ENCODE measurements around the gene E2F4. TPM values are rescaled to one million over a fixed set of nuclear protein-coding genes. Genes with fewer than 3 reads are reported as not detected.
A peak's percentile ranks its signal among the peaks of the same experiment; 100 is the strongest.

Gene E2F4
- total and polyA plus RNA-seq, 2 donors = 28.0 to 65.0 TPM

GRCh38 chr16:67151431-67152097 is 40.4 kb upstream of the E2F4 start:
- Histone ChIP-seq H3K4me1 (ENCODE audit: insufficient read depth) (no peaks in the 10 kb centered on the region), H3K36me3 (ENCODE audit: insufficient read depth) (no peaks in the 10 kb centered on the region), H3K4me3 (ENCODE audit: low read depth, low read length) (peak overlapping the region; percentile 62), H3K27ac (ENCODE audit: low read depth) (peak overlapping the region; percentile 29)
- 49% methylated on average over 8 of the region's 8 CpGs for WGBS
- DNase-seq (ENCODE audit: extremely low spot score) = no peak

GRCh38 chr16:67154578-67155294 is 37.2 kb upstream of the E2F4 start:
- Histone ChIP-seq H3K27ac (ENCODE audit: low read depth) (no peak overlapping the region), H3K4me3 (ENCODE audit: low read depth, low read length) (no peak overlapping the region), H3K36me3 (ENCODE audit: insufficient read depth) (no peaks in the 10 kb centered on the region), H3K4me1 (ENCODE audit: insufficient read depth) (no peaks in the 10 kb centered on the region)
- no peak for DNase-seq (ENCODE audit: extremely low spot score)
- 27% methylated on average over 61 of the region's 61 CpGs for WGBS

GRCh38 chr16:67155295-67156142 is 36.4 kb upstream of the E2F4 start:
- no peak for DNase-seq (ENCODE audit: extremely low spot score)
- no peak overlapping the region for H3K4me3 ChIP-seq (ENCODE audit: low read depth, low read length)
- no peak overlapping the region for H3K27ac ChIP-seq (ENCODE audit: low read depth)
- no peaks in the 10 kb centered on the region for H3K4me1 ChIP-seq (ENCODE audit: insufficient read depth)
- H3K36me3 ChIP-seq (ENCODE audit: insufficient read depth) = no peaks in the 10 kb centered on the region
- WGBS = 10% methylated on average over 74 of the region's 74 CpGs

GRCh38 chr16:67156143-67156844 is 35.7 kb upstream of the E2F4 start:
- WGBS = 59% methylated on average over 15 of the region's 15 CpGs
- H3K4me1 ChIP-seq (ENCODE audit: insufficient read depth) = no peaks in the 10 kb centered on the region
- no peak overlapping the region for H3K4me3 ChIP-seq (ENCODE audit: low read depth, low read length)
- H3K27ac ChIP-seq (ENCODE audit: low read depth) = no peak overlapping the region
- no peak for DNase-seq (ENCODE audit: extremely low spot score)
- no peaks in the 10 kb centered on the region for H3K36me3 ChIP-seq (ENCODE audit: insufficient read depth)

GRCh38 chr16:67157106-67157748 is 34.7 kb upstream of the E2F4 start:
- Histone ChIP-seq H3K4me1 (ENCODE audit: insufficient read depth) (no peaks in the 10 kb centered on the region), H3K4me3 (ENCODE audit: low read depth, low read length) (no peak overlapping the region), H3K27ac (ENCODE audit: low read depth) (no peak overlapping the region), H3K36me3 (ENCODE audit: insufficient read depth) (no peaks in the 10 kb centered on the region)
- WGBS = 63% methylated on average over 7 of the region's 7 CpGs
- no peak for DNase-seq (ENCODE audit: extremely low spot score)

GRCh38 chr16:67157892-67158635 is 33.9 kb upstream of the E2F4 start:
- no peak for DNase-seq (ENCODE audit: extremely low spot score)
- Histone ChIP-seq H3K27ac (ENCODE audit: low read depth) (no peak overlapping the region), H3K36me3 (ENCODE audit: insufficient read depth) (no peaks in the 10 kb centered on the region), H3K4me3 (ENCODE audit: low read depth, low read length) (no peak overlapping the region), H3K4me1 (ENCODE audit: insufficient read depth) (peaks cover under 1% of the 10 kb centered on the region)
- WGBS = 73% methylated on average over 7 of the region's 7 CpGs

GRCh38 chr16:67158637-67159600 is 33.0 kb upstream of the E2F4 start:
- no peaks in the 10 kb centered on the region for H3K36me3 ChIP-seq (ENCODE audit: insufficient read depth)
- no peak for DNase-seq (ENCODE audit: extremely low spot score)
- H3K4me3 ChIP-seq (ENCODE audit: low read depth, low read length) = peak overlapping the region; percentile 82
- peak overlapping the region; percentile 57 for H3K27ac ChIP-seq (ENCODE audit: low read depth)
- 6% methylated on average over 34 of the region's 34 CpGs for WGBS
- H3K4me1 ChIP-seq (ENCODE audit: insufficient read depth) = peaks cover 3% of the 10 kb centered on the region

GRCh38 chr16:67161595-67162058 is 30.3 kb upstream of the E2F4 start:
- H3K4me3 ChIP-seq (ENCODE audit: low read depth, low read length) = no peak overlapping the region
- WGBS = 50% methylated on average over 25 of the region's 25 CpGs

GRCh38 chr16:67162506-67163163 is 29.3 kb upstream of the E2F4 start:
- H3K4me3 ChIP-seq (ENCODE audit: low read depth, low read length) = no peak overlapping the region
- H3K4me1 ChIP-seq (ENCODE audit: insufficient read depth) = peaks cover 3% of the 10 kb centered on the region
- no peak for DNase-seq (ENCODE audit: extremely low spot score)

More at GRCh38 chr16:67161595-67162058, 30.3 kb upstream of the E2F4 start:
- Histone ChIP-seq H3K4me1 (ENCODE audit: insufficient read depth) (peaks cover 3% of the 10 kb centered on the region), H3K36me3 (ENCODE audit: insufficient read depth) (no peaks in the 10 kb centered on the region), H3K27ac (ENCODE audit: low read depth) (no peak overlapping the region)
- no peak for DNase-seq (ENCODE audit: extremely low spot score)

GRCh38 chr16:67163164-67163998 is 28.6 kb upstream of the E2F4 start:
- H3K4me1 ChIP-seq (ENCODE audit: insufficient read depth) = peaks cover 3% of the 10 kb centered on the region
- H3K36me3 ChIP-seq (ENCODE audit: insufficient read depth) = no peaks in the 10 kb centered on the region
- H3K27ac ChIP-seq (ENCODE audit: low read depth) = no peak overlapping the region
- DNase-seq (ENCODE audit: extremely low spot score) = no peak
- H3K4me3 ChIP-seq (ENCODE audit: low read depth, low read length) = peak overlapping the region; percentile 20
- WGBS = 7% methylated on average over 99 of the region's 99 CpGs

More at GRCh38 chr16:67162506-67163163, 29.3 kb upstream of the E2F4 start:
- Histone ChIP-seq H3K27ac (ENCODE audit: low read depth) (no peak overlapping the region), H3K36me3 (ENCODE audit: insufficient read depth) (no peaks in the 10 kb centered on the region)
- WGBS = 30% methylated on average over 44 of the region's 44 CpGs
